Tibial artery (tissue), 4 donors: ENCODE data around the gene DISC1.

Source experiments
- DNase-seq, 2 donors: peaks; one replicate each; pipeline ENCODE4 v3.0.0-alpha.2; 2019
- H3K27ac ChIP-seq, 2 donors: fragments of 200-600 bp; sonication (generic) in 1 of 2; 1 replicate in 1 of 2; 2 replicates in 1 of 2; pipeline ENCODE4 v1.5.1; 2018 to 2019; ENCODE audit warnings: mild to moderate bottlenecking in 1 of 2
- H3K27me3 ChIP-seq, 2 donors: fragments of 200-600 bp; sonication (generic) in 1 of 2; one replicate each; pipeline versions ENCODE4 v1.5.1 to v1.6.0; 2016 to 2019
- H3K36me3 ChIP-seq, 3 donors: fragments of 200-600 bp; sonication (generic) in 2 of 3; one replicate each; pipeline ENCODE4 v1.5.1; 2016 to 2019; ENCODE audit warnings: mild to moderate bottlenecking in 2 of 3
- H3K4me1 ChIP-seq, 4 donors: fragments of 200-600 bp; sonication (generic) in 2 of 4; 1 replicate in 3 of 4; 2 replicates in 1 of 4; pipeline ENCODE4 v1.5.1; 2016 to 2019
- H3K4me3 ChIP-seq, 2 donors: fragments of 200-600 bp; sonication (generic) in 1 of 2; 1 replicate in 1 of 2; 2 replicates in 1 of 2; pipeline ENCODE4 v1.5.1; 2018 to 2019; ENCODE audit warnings: mild to moderate bottlenecking in 2 of 2
- H3K9me3 ChIP-seq, 3 donors: fragments of 200-600 bp; sonication (generic) in 1 of 3; one replicate each; pipeline ENCODE4 v1.5.1; 2016 to 2019
- CTCF ChIP-seq, 2 experiments: fragments of 200-600 bp in 1 of 2; fragments of 450-650 bp in 1 of 2; IDR thresholded peaks; one replicate each; pipeline ENCODE4 v1.5.1; 2017 to 2019; ENCODE audit warnings: antibody characterized with exemption in 2 of 2, mild to moderate bottlenecking in 1 of 2, moderate library complexity in 1 of 2
- intact Hi-C: fragments of 100-400 bp; cut with DNase I; formaldehyde crosslinking; loops from one replicate; pipeline ENCODE4 v1.15.0; 2023; ENCODE audit warnings: low total_unique reads

Gene DISC1

DNA sequence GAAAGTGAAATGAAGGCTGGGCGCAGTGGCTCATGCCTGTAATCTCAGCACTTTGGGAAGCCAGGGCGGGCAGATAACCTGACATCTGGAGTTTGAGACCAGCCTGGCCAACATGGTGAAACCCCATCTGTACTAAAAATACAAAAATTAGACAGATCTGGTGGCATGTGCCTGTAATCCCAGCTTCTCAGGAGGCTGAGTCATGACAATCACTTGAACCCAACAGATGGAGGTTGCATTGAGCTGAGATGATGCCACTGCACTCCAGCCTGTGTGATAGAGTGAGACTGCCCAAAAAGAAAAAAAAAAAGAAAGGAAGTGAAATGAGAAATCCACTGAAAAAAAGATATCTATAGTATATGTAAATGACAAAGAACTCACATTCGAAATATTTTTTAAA is 439.9 kb downstream of the DISC1 start:
- Histone ChIP-seq H3K27me3 (no peaks in the 10 kb centered on the region), H3K4me3 (no peak overlapping the region), H3K4me1 (no peaks in the 10 kb centered on the region), H3K36me3 (no peaks in the 10 kb centered on the region), H3K27ac (no peak overlapping the region), H3K9me3 (peaks cover 0 to 8% (median 0%) of the 10 kb centered on the region in 3 donors)
- DNase-seq = no peak
- intact Hi-C loops = no loop called here
- no peak for TF ChIP-seq CTCF (IDR thresholded peaks at IDR 0.05)

DNA sequence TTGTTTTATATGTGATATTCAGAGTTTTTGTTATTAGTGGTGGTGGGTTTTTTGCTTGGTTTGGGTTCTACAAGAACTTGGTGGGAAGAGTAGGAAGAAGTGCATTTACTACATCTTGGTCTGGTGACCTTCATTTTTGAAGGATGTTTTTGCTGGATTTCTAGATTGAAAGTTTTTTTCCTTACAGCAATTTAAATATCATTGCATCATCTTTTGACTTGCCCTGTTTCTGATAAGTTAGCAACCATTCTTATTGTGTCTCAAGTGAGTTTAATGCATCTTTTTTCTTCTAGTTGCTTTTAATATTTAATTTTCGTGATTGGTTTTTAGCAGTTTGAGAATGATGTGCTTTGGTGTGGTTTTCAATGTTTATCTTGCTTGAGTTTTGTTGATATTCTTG is 447.7 kb downstream of the DISC1 start:
- Histone ChIP-seq H3K9me3 (peaks cover 0 to 8% (median 0%) of the 10 kb centered on the region in 3 donors), H3K4me1 (no peaks in the 10 kb centered on the region), H3K27me3 (no peaks in the 10 kb centered on the region), H3K36me3 (no peaks in the 10 kb centered on the region), H3K27ac (no peak overlapping the region), H3K4me3 (no peak overlapping the region)
- DNase-seq = no peak
- intact Hi-C loops = no loop called here
- no peak for TF ChIP-seq CTCF (IDR thresholded peaks at IDR 0.05)

GRCh38 chr1:232077809-232078208 is 451.2 kb downstream of the DISC1 start:
- Histone ChIP-seq H3K4me1 (no peaks in the 10 kb centered on the region), H3K27ac (no peak overlapping the region), H3K36me3 (no peaks in the 10 kb centered on the region), H3K4me3 (no peak overlapping the region), H3K27me3 (no peaks in the 10 kb centered on the region), H3K9me3 (no peaks in the 10 kb centered on the region)
- no peak for TF ChIP-seq CTCF (IDR thresholded peaks at IDR 0.05)
- no peak for DNase-seq
- intact Hi-C loops = no loop called here

- no peak for TF ChIP-seq CTCF (IDR thresholded peaks at IDR 0.05)
- DNase-seq = no peak
- H3K4me1 ChIP-seq = no peaks in the 10 kb centered on the region
- no peak overlapping the region for H3K4me3 ChIP-seq
- no peaks in the 10 kb centered on the region for H3K27me3 ChIP-seq
- H3K36me3 ChIP-seq = no peaks in the 10 kb centered on the region
- intact Hi-C loops = no loop called here
- H3K9me3 ChIP-seq = no peaks in the 10 kb centered on the region
- H3K27ac ChIP-seq = no peak overlapping the region
Measured at GRCh38 chr1:232084584-232085223, 458.1 kb downstream of the DISC1 start.

DNA sequence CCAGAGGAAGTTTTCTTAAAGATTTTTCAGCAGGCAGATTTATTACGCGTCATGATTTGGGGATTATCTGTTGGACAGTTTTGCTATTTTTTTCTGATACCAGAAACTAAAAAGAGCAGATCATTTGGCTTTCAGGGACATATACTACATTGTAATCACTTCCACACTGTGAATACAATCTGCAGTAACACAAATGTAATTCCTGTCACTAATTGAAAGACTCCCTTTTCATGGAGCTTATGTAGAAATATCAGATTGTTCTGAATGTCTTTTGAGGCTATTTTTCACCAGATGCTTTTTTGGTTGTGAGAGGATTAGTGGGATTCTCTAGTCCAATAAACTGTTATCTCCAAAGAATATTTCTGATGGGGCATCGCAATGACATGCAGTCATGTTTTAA is 464.2 kb downstream of the DISC1 start:
- no peak overlapping the region for H3K4me3 ChIP-seq
- TF ChIP-seq CTCF (IDR thresholded peaks at IDR 0.05) = no peak
- DNase-seq = no peak
- intact Hi-C loops = no loop called here
- no peaks in the 10 kb centered on the region for H3K36me3 ChIP-seq
- no peaks in the 10 kb centered on the region for H3K9me3 ChIP-seq
- H3K4me1 ChIP-seq = no peaks in the 10 kb centered on the region
- no peaks in the 10 kb centered on the region for H3K27me3 ChIP-seq
- no peak overlapping the region for H3K27ac ChIP-seq
